ENCODE measurements around the gene SDR42E2. TPM values are rescaled to one million over a fixed set of nuclear protein-coding genes. Genes with fewer than 3 reads are reported as not detected.

Gene SDR42E2
- total RNA-seq, 2 donors from 2014 or later = not detected

DNA sequence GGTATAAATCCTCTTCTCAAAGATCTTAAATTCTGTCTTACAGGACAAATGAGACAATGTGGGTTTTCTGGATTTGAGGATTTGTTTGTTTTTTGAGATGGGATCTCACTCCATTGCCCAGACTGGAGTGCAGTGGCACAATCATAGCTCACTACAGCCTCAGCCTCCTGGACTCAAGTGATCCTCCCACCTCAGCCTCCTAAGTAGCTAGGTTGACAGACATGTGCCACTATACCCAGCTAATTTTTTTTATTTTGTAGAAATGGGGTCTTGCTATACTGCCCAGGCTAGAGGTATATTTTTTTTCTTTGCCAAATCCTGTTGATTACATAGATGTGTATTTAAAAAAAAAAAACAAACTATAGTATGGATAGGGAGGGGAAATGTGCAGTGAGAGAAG, 31.8 kb upstream of the SDR42E2 start:
- Histone ChIP-seq H3K27me3 (ENCODE audit: control insufficient read depth, insufficient read depth, low read length, poor library complexity, severe bottlenecking) (peaks cover 6% of the 10 kb centered on the region), H3K9ac (ENCODE audit: extremely low read depth, low read length, poor library complexity, severe bottlenecking) (no peak overlapping the region), H3K4me1 (ENCODE audit: control insufficient read depth, insufficient read depth, low read length) (no peaks in the 10 kb centered on the region), H3K9me3 (ENCODE audit: control insufficient read depth, low read length) (peaks cover 3% of the 10 kb centered on the region), H3K27ac (ENCODE audit: low read depth, low read length) (no peak overlapping the region), H3K36me3 (ENCODE audit: control insufficient read depth, insufficient read depth, low read length) (no peaks in the 10 kb centered on the region), H3K4me3 (ENCODE audit: low read length) (no peak overlapping the region)
- Mint-ChIP-seq H3K4me1 (no peaks in the 10 kb centered on the region), H3K27ac (no peak overlapping the region), H3K9me3 (peaks cover 5% of the 10 kb centered on the region), H3K27me3 (ENCODE audit: insufficient read depth) (peaks cover 11% of the 10 kb centered on the region), H3K36me3 (ENCODE audit: low read depth) (no peaks in the 10 kb centered on the region), H3K4me3 (no peak overlapping the region)
- TF ChIP-seq, protein P1, sequence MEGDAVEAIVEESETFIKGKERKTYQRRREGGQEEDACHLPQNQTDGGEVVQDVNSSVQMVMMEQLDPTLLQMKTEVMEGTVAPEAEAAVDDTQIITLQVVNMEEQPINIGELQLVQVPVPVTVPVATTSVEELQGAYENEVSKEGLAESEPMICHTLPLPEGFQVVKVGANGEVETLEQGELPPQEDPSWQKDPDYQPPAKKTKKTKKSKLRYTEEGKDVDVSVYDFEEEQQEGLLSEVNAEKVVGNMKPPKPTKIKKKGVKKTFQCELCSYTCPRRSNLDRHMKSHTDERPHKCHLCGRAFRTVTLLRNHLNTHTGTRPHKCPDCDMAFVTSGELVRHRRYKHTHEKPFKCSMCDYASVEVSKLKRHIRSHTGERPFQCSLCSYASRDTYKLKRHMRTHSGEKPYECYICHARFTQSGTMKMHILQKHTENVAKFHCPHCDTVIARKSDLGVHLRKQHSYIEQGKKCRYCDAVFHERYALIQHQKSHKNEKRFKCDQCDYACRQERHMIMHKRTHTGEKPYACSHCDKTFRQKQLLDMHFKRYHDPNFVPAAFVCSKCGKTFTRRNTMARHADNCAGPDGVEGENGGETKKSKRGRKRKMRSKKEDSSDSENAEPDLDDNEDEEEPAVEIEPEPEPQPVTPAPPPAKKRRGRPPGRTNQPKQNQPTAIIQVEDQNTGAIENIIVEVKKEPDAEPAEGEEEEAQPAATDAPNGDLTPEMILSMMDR (conservative IDR thresholded peaks at IDR 0.05) = no peak
- DNase-seq = no peak

DNA sequence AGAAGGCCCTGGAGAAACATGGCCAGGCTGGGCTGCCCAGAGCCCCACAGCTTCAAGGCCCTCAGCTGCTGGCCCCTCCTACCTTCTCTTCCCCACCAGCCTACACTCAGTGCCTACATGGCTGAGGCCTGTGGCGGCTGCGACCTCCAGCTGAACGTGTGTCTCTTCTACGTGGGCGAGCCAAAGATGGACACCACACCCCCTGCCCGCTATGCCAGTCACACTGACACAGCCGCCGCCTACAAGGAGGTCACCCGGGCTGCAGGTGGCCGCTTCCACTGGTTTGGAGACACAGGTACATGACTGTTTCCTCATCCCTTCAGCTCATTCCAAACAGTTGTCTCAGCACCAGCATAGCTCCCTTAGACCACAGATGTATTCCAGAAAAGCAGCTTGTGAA, 29.5 kb upstream of the SDR42E2 start:
- Histone ChIP-seq H3K9me3 (ENCODE audit: control insufficient read depth, low read length) (peaks cover 3% of the 10 kb centered on the region), H3K27me3 (ENCODE audit: control insufficient read depth, insufficient read depth, low read length, poor library complexity, severe bottlenecking) (peaks cover 2% of the 10 kb centered on the region), H3K9ac (ENCODE audit: extremely low read depth, low read length, poor library complexity, severe bottlenecking) (no peak overlapping the region), H3K27ac (ENCODE audit: low read depth, low read length) (no peak overlapping the region), H3K36me3 (ENCODE audit: control insufficient read depth, insufficient read depth, low read length) (no peaks in the 10 kb centered on the region), H3K4me1 (ENCODE audit: control insufficient read depth, insufficient read depth, low read length) (no peaks in the 10 kb centered on the region), H3K4me3 (ENCODE audit: low read length) (no peak overlapping the region)
- no peak for DNase-seq
- H3K9me3 Mint-ChIP-seq = peaks cover 5% of the 10 kb centered on the region
- 89 to 92% methylated on average over 5 to 10 of the region's 10 CpGs for WGBS, 2 experiments (ENCODE audit: insufficient coverage in 1 of 2, insufficient read length in 1 of 2)
- H3K4me3 Mint-ChIP-seq = no peak overlapping the region
- peaks cover 11% of the 10 kb centered on the region for H3K27me3 Mint-ChIP-seq (ENCODE audit: insufficient read depth)
- TF ChIP-seq, protein P1 (conservative IDR thresholded peaks at IDR 0.05) = no peak
- H3K27ac Mint-ChIP-seq = no peak overlapping the region
- H3K4me1 Mint-ChIP-seq = no peaks in the 10 kb centered on the region
- no peaks in the 10 kb centered on the region for H3K36me3 Mint-ChIP-seq (ENCODE audit: low read depth)

DNA sequence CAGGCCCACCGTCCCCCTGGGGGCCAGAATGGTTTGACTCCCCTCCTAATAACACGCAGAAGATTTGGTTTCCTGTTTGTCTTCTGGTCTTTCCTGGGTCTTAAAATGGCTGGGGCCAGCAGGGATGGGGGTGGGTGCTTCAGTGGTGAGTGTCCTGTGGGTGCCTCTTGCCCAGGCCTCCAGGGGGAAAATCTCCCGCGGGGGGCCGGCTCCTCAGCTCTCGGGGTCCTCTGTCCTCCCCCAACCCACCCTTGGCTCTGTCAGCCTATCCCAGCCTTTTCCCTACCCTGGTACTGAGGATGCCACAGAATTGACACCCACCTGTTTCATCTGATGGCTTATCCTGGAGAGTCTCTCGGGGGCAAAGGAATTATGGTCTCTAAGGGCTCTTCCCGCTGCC, 23.8 kb upstream of the SDR42E2 start:
- H3K9me3 ChIP-seq (ENCODE audit: control insufficient read depth, low read length) = no peaks in the 10 kb centered on the region
- H3K27me3 Mint-ChIP-seq (ENCODE audit: insufficient read depth) = no peaks in the 10 kb centered on the region
- no peaks in the 10 kb centered on the region for H3K36me3 Mint-ChIP-seq (ENCODE audit: low read depth)
- no peak overlapping the region for H3K4me3 ChIP-seq (ENCODE audit: low read length)
- no peaks in the 10 kb centered on the region for H3K9me3 Mint-ChIP-seq
- no peaks in the 10 kb centered on the region for H3K27me3 ChIP-seq (ENCODE audit: control insufficient read depth, insufficient read depth, low read length, poor library complexity, severe bottlenecking)
- no peak overlapping the region for H3K9ac ChIP-seq (ENCODE audit: extremely low read depth, low read length, poor library complexity, severe bottlenecking)
- H3K4me1 ChIP-seq (ENCODE audit: control insufficient read depth, insufficient read depth, low read length) = no peaks in the 10 kb centered on the region
- H3K4me1 Mint-ChIP-seq = no peaks in the 10 kb centered on the region
- no peak overlapping the region for H3K27ac Mint-ChIP-seq
- H3K27ac ChIP-seq (ENCODE audit: low read depth, low read length) = no peak overlapping the region
- H3K36me3 ChIP-seq (ENCODE audit: control insufficient read depth, insufficient read depth, low read length) = no peaks in the 10 kb centered on the region
- 80 to 90% methylated on average over 1 to 8 of the region's 8 CpGs for WGBS, 2 experiments (ENCODE audit: insufficient coverage in 1 of 2, insufficient read length in 1 of 2)
- TF ChIP-seq, protein P1 (conservative IDR thresholded peaks at IDR 0.05) = no peak
- DNase-seq = no peak
- H3K4me3 Mint-ChIP-seq = no peak overlapping the region
